GM18507 (cell line): ENCODE measurements around the gene PARN.

Experiments
- DNase-seq: peaks from one replicate; pipeline ENCODE4 v3.0.0; 2011; ENCODE audit warnings: low read depth; ENCODE audit not compliant: insufficient read length; ENCODE audit errors: extremely low spot score
- FAIRE-seq: peaks from 2 replicates; lab custom pipeline; 2011; peaks lifted over from hg19 to GRCh38; lab: Jason Lieb, UNC

Gene PARN

DNA sequence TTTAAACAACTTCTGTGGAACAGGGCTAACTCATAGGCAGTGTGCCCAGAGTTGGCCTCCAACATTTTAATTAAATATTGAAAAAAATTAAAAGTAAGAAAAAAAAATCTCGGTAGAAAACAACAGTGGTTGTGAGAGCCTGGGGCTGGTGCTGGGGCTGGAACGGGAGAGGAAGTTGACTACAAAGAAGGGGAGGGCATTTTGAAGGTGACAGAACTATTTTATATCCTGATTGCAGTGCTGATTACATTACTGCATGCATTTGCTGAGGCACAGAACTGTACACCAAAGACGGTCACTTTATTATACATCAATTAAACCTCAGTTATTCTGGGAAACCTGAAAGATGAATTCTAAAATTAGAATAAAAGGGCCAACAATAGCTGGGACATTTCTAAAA, 142.5 kb downstream of the PARN start:
- no peak for FAIRE-seq
- no peak for DNase-seq

DNA sequence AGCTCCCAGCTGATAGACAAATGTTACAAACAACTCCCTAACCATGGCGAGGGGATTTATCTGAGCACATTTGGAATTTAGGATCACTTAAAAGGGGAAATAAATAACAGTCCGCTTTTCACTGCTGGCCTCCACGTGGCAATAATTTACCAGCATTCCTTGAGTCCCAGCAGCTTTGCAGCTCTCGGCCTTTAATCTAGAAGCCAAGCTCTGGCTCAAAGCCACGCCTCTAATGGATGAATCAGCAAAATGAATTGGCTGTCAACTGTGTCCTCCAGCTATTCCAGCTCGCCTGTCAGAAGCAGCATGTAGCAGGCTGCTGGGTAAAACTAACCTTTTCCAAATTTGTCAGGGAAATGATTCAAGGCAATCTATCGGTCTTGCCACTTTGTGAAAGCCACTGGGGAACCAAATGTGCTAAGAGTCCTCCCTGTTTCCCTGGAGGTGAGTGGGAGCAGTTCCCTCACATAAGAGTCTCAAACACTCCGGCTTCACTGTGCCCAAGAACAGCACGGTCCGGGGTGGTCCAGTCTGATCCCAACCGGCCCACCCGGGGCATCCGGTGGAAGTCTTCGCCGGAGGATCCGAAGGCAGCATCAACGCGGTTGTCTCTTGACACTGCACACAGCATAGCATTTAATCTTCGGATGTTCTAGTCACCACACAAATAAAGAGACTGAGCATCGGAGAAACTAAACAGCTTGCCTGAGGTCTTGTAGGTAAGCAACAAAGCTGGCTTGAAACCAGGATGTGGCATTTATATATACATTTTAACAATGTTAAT, 143.3 kb downstream of the PARN start:
- DNase-seq: no peak
- peak; percentile 97 for FAIRE-seq

- DNase-seq (no peak), FAIRE-seq (no peak)
These were observed 144.1 kb downstream of the PARN start for GRCh38 chr16:14485811-14486519.

- FAIRE-seq (no peak), DNase-seq (no peak)
These were observed 144.9 kb downstream of the PARN start for GRCh38 chr16:14485121-14485551.

DNA sequence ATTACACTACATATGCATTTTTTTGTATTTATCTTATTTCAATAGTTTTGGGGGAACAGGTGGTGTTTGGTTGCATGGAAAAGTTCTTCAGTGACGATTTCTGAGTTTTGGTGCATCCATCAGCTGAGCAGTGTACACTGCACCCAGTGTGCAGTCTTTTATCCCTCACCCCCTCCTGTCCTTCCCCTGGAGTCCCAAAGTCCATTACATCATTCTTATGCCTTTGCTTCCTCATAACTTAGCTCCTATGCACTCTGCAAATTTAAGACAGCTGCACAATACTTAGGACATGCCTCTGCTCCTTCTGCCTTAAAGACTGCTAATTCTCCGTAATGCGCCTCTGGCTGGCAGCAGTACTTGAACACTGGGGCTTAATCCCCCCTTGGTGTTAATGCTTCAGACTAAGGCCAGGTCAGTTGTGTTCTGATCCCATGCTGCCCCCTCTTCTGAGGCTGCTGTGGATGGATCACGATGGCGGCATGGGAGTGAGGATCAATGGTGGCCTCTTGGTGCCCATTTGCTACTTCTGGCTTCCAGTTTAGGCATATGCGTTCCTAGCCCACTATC, 146.2 kb downstream of the PARN start:
- FAIRE-seq (no peak), DNase-seq (no peak)

- no peak for FAIRE-seq
These were observed 153.9 kb downstream of the PARN start for GRCh38 chr16:14476183-14476582.

DNA sequence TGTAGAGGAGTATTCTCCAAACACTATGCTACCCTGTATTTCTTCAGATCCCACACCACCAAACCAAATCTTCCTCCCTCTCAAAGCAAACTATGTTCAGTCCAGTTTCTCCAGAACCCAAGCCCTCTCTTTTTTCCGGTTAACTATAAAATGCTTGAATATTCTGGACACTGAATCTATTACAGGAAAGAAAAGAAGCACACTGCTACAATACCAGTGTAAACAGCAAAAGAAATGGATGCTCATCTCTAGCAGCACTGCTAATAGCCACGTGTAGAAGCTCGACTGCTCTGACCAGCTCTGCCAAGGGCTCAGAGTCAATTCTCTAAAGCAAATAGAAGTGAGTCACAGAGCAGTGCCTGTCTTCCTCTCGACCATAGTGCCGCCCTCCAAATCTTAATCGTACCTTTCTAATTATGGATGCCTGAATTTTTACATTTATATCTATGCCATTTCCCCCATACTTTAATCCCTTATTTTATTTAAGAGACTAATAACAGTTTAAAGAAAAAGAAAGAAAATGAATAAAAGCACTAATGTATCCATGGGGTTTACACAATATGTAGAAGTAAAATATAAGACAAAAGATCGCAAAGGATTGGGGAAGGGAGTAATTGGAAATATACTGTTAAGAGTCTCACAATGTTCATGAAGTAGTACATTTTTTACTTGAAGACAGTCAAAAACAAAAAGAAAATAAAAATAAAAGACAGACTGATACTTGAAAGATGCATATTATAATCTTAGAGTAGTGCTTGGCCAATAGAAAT, 154.5 kb downstream of the PARN start:
- DNase-seq: no peak

More at GRCh38 chr16:14476183-14476582, 153.9 kb downstream of the PARN start:
- no peak for DNase-seq

DNA sequence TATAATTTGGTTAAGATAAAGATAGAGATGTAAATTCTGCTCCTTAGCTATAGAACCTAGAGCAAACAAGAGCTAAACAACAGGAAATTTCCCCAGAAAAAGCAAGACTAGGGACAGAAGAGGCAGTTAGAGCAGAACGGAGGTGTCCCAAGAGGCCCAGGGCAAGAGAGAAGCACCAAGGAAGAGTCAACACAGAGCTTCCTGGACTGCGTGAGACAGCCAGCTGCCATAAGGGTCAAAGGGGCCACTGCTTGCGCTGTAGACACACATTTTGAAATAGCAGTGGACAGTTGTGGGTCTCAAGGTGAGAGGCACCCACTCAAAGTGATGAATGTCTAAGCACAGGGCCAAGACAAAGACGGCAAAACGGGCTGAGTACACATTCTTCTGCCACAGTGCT, 156.6 kb downstream of the PARN start:
- FAIRE-seq (no peak), DNase-seq (no peak)

More for the DNA sequence above, 154.5 kb downstream of the PARN start:
- FAIRE-seq: no peak

DNA sequence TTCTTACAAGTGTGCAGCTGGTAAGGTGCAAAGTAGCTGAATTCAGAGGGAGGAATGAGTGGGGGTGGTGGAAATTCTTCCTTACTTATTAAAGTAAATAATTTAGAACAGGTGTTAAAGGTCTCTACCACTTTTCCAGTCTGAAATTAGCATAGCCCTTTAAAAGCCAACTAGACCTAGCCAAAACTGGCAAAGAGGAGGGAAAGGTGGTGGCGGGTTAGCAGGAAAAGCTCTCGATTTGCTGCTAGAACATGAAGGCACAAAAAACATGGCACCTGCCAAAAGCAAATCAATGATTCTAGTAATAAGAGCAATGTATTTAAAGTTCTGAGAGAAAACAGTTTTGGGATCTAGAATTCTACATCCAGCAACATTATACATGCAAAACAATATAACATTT, 157.7 kb downstream of the PARN start:
- FAIRE-seq: no peak
- DNase-seq: no peak

GRCh38 chr16:14470788-14471187, 159.3 kb downstream of the PARN start:
- FAIRE-seq (no peak), DNase-seq (no peak)

DNA sequence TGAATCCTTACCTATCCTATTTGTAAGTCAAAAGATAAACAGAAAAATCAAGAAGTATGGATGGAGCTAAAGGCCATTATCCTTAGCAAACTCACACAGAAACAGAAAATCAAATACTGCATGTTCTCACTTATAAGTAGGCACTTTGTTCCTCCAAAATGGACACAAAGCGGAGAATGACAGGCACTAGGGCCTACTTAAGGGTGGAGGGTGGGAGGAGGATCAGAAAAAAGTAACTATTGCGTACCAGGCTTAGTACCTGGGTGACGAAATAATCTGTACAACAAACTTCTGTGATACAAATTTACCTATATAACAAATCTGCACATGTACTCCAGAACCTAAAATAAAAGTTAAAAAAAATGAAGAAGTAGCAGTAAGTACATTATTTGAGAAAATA, 164.3 kb downstream of the PARN start:
- FAIRE-seq (no peak), DNase-seq (no peak)

GRCh38 chr16:14464796-14465195, 165.3 kb downstream of the PARN start:
- FAIRE-seq: no peak
- no peak for DNase-seq

- DNase-seq: no peak
- FAIRE-seq: no peak
These were observed 165.9 kb downstream of the PARN start for GRCh38 chr16:14464192-14464591.

DNA sequence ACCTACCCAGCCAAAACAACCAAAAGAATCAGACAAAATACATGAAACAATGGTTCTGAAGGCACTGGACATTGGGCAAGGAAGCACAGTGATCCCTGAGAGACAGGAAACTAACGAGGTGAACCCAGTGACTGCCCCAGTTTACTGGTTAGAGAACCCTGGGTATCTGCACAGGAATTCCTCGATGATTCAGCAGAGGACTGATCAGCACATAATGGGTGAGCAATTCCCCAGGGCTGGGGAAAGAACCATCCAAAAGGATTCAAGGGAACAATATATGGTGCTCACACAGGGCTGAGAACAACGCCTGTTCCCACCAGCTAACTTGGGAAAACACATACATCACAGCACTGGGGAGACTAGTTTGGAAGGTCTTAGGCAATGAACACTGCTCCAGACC, 167.2 kb downstream of the PARN start:
- DNase-seq: no peak
- no peak for FAIRE-seq

DNA sequence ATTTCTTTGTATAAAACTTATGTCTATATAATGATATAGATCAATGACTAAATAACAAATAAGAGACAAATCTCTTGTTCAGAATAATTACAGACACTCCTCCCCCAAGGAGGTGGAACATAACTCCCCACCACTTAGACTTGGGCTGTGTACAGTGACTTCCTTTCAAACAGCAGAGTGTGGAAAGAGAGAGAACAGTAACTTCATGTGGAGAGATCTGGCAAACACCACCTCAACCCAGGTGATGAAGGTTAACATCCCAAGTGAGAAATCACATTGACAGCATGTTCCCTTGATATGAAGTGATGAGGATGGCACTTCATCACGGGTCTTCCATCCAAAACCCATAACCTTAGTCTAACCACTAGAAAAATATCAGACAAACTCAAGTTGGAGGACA, 169.3 kb downstream of the PARN start:
- FAIRE-seq (no peak), DNase-seq (no peak)

DNA sequence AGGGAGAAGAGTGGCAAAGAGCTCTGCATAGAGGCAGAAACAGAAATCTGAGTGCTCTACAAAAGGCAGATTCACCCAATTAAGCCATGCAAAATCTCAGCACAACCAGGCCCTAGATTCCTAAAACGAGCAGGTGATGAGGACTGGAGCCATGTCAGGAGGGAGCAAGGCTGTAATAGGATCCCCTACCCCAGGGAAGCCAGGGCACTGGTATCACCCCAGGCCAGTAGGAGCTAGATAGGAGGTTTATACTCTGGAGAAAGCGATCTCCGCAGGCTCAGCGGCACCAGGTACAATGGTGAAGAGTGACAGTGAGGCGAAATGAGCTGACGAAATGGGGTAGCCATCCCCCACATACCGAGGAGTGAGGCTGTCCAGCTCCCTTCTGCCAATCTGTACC, 171.5 kb downstream of the PARN start:
- FAIRE-seq: no peak
- DNase-seq: no peak

DNA sequence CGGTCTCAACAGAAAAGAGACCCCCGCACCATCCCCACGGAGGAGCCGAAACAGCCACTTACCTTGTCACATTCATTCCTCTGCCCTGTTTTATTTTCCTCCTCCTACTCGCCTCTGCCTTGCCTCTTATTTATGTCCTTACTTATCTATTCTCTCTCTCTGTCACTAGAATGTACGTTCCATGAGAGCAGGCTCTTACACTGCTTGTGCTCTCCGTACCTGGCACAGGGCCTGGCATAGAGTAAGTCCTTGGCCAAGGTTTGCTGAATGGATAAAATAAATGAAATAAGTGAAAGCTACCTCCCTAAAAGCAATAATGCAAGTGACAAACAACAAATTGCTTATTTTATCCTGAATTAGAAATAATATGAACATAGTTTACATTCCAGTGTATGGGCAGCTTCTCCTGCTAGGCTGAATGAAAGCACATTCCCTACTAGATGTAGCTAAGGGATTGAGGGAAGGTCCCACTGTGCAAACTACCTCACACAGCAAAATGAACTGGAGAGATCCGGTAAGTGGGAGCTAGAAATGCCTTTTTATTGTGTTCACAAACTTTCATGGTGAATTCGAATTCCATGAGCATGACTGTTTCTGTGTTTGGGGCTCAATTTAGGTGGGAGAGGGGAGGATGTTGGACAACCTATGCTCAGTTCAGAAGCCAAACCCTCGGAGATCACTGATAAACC, 173.1 kb downstream of the PARN start:
- DNase-seq (no peak), FAIRE-seq (no peak)

- DNase-seq (no peak), FAIRE-seq (no peak)
These were observed 174.5 kb downstream of the PARN start for GRCh38 chr16:14455573-14455972.

- no peak for DNase-seq
- FAIRE-seq: no peak
These were observed 175.7 kb downstream of the PARN start for GRCh38 chr16:14454391-14454790.
